Measurements from ENCODE around the gene EBF3.

GRCh38 chr10:129870961-129871621 lies 93.0 kb downstream of the EBF3 start:
- TF ChIP-seq CTCF (IDR thresholded peaks at IDR 0.05 in 2 of 3, conservative IDR thresholded peaks at IDR 0.05 in 1 of 3; ENCODE audit: borderline replicate concordance in 1 of 3, insufficient read depth in 1 of 3, low read depth in 2 of 3, low read length in 2 of 3): no peak
- no peak for TF ChIP-seq RAD21 (IDR thresholded peaks at IDR 0.05; ENCODE audit: low read depth)
- no peak for TF ChIP-seq REST (IDR thresholded peaks at IDR 0.05; ENCODE audit: low read depth)
- TF ChIP-seq EGR1 (IDR thresholded peaks at IDR 0.05; ENCODE audit: low read depth): no peak
- no peak for TF ChIP-seq EZH2phosphoT487 (IDR thresholded peaks at IDR 0.05; ENCODE audit: borderline replicate concordance)
- no peak for TF ChIP-seq ATF3 (IDR thresholded peaks at IDR 0.05)
- no peak for TF ChIP-seq POLR2A (IDR thresholded peaks at IDR 0.05; ENCODE audit: borderline replicate concordance, extremely low read depth, insufficient read depth, insufficient read length)
- no peak for TF ChIP-seq EZH2 (IDR thresholded peaks at IDR 0.05)
- TF ChIP-seq MAX (IDR thresholded peaks at IDR 0.05): no peak
- TF ChIP-seq POLR2AphosphoS5 (IDR thresholded peaks at IDR 0.05; ENCODE audit: low read depth, low read length): no peak
- no peak for TF ChIP-seq YY1 (IDR thresholded peaks at IDR 0.05; ENCODE audit: extremely low read depth, insufficient replicate concordance, low read depth, low read length)
- no peak for TF ChIP-seq ELF1 (IDR thresholded peaks at IDR 0.05; ENCODE audit: borderline replicate concordance, low read depth)
- TF ChIP-seq JUND (IDR thresholded peaks at IDR 0.05): no peak

Data from HCT116 (cell line).